H4 (cell line): ENCODE data around the gene NPL. TPM values are rescaled to one million over a fixed set of nuclear protein-coding genes. Genes with fewer than 3 reads are reported as not detected.

Experiments
- DNase-seq: peaks from one replicate; pipeline ENCODE4 v3.0.0-alpha.2; 2015; ENCODE audit warnings: low spot score
- total RNA-seq: library from RNA; depleted of rRNA; stranded (reverse); fragments of >200 nt; shearing (Covaris generic); gene quantifications from 2 replicates; pipeline ENCODE4 v1.2.3, GENCODE V29; 2014

NPL gene
- total RNA-seq, 1 experiment from 2014 or later: 4.0 TPM

- DNase-seq: no peak
These were observed 10.7 kb upstream of the NPL start for GRCh38 chr1:182778862-182779261.

- DNase-seq: no peak
These were observed 10.0 kb upstream of the NPL start for GRCh38 chr1:182779530-182779929.

GRCh38 chr1:182781841-182782586 is 7.6 kb upstream of the NPL start:
- DNase-seq: peak; percentile 63

GRCh38 chr1:182782587-182782913 is 7.0 kb upstream of the NPL start:
- DNase-seq: no peak

GRCh38 chr1:182783068-182783467 is 6.5 kb upstream of the NPL start:
- no peak for DNase-seq

- DNase-seq: peak; percentile 45
These were observed 4.9 kb upstream of the NPL start for GRCh38 chr1:182784556-182785171.

- DNase-seq: no peak
These were observed 4.4 kb upstream of the NPL start for GRCh38 chr1:182785181-182785580.

GRCh38 chr1:182786223-182786994 is 3.2 kb upstream of the NPL start:
- DNase-seq: peak; percentile 59

GRCh38 chr1:182786995-182787324 is 2.6 kb upstream of the NPL start:
- DNase-seq: no peak

GRCh38 chr1:182791281-182792179 is 2.0 kb downstream of the NPL start:
- DNase-seq: no peak

- DNase-seq: no peak
These were observed 4.5 kb downstream of the NPL start for GRCh38 chr1:182794091-182794490.

GRCh38 chr1:182794676-182795201 is 5.2 kb downstream of the NPL start:
- DNase-seq: no peak

- no peak for DNase-seq
These were observed 6.1 kb downstream of the NPL start for GRCh38 chr1:182795563-182796228.

- no peak for DNase-seq
These were observed 12.6 kb downstream of the NPL start for GRCh38 chr1:182802006-182802803.

- no peak for DNase-seq
These were observed 14.3 kb downstream of the NPL start for GRCh38 chr1:182803846-182804245.

GRCh38 chr1:182806015-182806678 is 16.6 kb downstream of the NPL start:
- DNase-seq: no peak

- no peak for DNase-seq
These were observed 18.3 kb downstream of the NPL start for GRCh38 chr1:182807907-182808306.

GRCh38 chr1:182809414-182809957 is 19.9 kb downstream of the NPL start:
- DNase-seq: no peak

GRCh38 chr1:182811975-182812722 is 22.6 kb downstream of the NPL start:
- DNase-seq: no peak
